Suppressor macrophage treated with lipopolysaccharide for 4 hours (primary cell): Measurements from ENCODE around the gene GCM1.

Source experiments
- DNase-seq: peaks from one replicate; pipeline ENCODE4 v3.0.0-alpha.2; 2020

Gene GCM1

GRCh38 chr6:53144802-53145201 lies 3.8 kb downstream of the GCM1 start:
- no peak for DNase-seq

GRCh38 chr6:53143710-53144109 lies 4.9 kb downstream of the GCM1 start:
- no peak for DNase-seq

- DNase-seq = no peak
These were observed 5.8 kb downstream of the GCM1 start for GRCh38 chr6:53142810-53143209.

DNA sequence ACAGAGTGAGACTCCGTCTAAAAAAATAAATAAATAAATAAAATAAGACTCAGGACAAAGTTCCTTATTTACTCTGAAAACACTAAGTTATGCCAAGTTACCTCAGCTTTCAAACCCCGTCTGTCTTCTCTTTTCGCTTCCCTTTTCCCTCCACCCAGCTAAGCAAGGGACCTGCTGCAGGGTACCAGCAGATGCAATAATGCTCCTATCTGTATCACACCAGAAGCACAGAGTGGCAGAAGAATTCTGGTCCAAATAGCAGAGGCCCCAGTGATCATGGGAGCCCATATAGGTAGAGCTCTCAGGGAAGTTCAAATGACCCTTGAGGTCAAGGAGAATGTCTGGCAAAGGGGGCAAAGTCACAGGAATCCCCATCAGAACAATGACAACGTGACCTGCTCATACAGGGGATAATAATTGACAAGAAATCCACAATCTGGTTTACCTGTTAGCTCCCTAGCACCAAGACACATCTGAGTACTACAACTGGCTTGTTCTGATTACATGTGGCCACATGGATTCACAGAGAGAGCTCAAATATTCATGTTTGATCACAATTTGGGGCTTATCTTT lies 8.7 kb downstream of the GCM1 start:
- no peak for DNase-seq

DNA sequence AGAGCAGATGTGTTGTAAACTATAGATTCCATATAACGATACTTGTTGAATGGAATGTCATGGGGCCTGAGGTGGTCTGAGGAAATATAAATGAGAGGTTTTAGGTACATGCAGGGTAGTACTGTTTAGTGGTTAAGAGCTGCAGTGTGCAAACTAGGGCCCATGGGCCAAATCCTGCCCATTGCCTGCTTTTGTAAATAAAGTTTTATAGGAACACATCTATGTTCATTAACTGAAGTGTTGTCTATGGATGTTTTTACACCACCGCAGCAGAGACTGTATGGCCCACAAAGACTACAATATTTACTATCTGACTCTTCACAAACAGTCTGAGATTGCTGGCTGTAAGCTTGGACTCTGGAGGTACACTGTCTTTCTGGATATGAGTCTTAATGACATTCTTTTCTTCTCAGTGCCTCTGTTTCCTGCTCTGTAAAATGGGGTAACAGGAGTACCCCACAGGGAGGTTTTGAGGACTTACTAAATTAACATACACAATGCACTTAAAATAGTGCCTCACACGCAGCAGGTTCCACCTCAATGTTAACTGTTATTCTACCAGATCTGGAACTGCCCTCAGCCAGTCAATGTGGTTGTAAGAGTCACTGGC lies 12.5 kb downstream of the GCM1 start:
- no peak for DNase-seq

DNA sequence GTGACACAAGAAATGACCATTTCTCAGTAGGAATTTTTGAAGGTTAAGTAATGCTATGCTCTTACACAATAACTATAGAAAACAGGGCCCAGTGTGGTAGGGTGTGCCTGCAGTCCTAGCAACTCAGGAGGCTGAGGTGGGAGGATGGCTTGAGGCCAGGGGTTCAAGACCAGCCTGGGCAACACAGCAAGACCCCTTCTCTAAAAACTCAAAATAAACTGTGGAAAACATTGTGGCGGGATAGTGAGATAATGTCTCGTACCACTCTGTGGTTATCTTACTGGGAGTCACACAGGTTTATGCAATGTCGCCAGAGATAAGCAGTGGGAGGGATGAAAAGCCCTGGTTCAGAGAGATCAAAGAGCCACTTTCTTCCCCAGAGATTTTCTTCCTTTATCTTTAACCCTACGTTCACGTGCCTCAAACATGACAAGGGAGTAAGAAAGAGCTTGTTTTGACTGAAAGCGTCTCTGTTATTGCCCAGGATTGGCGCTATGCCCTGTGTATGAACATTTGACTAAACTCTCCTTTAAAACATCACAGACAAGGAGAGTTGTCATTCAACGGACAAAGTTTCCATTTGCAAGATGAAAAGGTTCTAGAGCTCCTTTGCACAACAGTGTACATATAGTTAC lies 13.9 kb downstream of the GCM1 start:
- DNase-seq = no peak

GRCh38 chr6:53133961-53134360 lies 14.7 kb downstream of the GCM1 start:
- DNase-seq = no peak

GRCh38 chr6:53130569-53131290 lies 17.9 kb downstream of the GCM1 start:
- no peak for DNase-seq

GRCh38 chr6:53128842-53129241 lies 19.8 kb downstream of the GCM1 start:
- no peak for DNase-seq

DNA sequence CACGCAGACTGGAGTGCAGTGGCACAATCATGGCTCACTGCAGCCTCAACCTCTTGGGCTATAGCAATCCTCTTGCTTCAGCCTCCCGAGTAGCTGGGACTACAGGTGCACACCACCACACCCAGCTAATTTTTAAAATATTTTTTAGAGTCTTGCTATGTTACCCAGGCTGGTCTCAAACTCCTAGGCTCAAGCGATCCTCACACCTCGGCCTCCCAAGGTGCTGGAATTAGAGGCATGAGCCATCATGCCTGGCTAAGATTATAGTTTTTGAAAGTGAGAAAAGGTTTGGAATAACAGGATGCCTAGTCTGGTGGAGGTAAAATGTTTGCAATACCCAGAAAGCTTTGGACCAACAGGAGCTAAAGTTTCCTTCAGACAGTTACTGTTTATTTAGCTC lies 23.4 kb downstream of the GCM1 start:
- DNase-seq = no peak

GRCh38 chr6:53124131-53124800 lies 24.4 kb downstream of the GCM1 start:
- DNase-seq = no peak

GRCh38 chr6:53119772-53120409 lies 28.8 kb downstream of the GCM1 start:
- DNase-seq = no peak

DNA sequence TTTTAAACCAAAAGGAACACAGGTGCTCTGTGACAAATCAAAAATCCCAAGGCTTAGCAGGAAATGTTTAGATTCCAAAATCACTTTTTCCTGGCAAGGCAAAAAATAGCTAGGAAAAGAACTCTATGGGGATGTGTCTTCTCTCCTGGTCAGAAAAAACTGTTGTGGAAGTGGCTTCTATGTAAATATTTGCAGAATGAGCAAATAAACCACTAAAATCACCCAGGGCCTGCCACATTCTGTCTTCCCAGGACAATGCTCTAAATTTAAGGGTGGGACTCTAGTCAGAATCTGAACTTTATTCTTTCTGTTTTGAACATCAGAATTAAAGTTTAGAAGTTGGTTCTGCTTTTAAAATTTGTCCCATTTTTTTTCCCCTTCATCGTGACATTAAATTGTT lies 29.3 kb downstream of the GCM1 start:
- DNase-seq = no peak

DNA sequence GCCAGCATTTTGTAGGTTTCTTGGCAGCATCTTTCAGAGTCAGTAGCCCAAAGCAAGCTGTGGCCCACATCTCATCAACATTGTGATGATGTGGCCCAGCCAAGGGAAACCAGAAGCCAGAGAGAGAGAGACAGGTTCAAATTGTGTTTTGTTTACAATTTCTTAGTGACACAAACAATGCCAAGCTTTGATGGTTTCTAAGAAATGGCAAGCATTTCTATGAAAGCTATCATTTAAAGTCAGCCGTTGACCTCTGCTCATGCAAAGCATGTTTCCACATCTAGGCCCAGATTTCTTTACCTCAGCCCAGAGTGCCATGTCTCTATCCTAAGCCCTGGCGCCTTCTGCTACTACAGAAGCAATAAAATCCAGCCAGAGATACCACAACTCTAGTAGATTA lies 32.9 kb downstream of the GCM1 start:
- no peak for DNase-seq

DNA sequence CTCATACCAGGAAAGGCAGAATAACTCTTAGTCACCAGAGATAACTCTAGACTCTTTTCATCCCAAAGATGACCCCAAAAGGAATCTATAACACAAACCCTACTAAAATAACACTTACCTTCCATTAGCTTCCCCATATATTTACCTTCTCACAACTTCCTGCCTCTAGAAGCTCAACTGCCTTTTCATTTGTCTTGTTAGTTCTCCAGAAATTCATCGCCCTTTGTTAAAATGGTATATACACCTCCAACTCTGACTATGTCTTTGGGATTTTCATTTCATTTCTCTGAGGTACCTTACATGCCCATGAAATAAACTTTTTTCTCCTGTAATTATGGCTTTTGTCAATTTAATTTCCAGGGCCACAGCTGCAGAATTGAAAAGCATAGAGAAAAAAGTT lies 33.5 kb downstream of the GCM1 start:
- DNase-seq = no peak

- no peak for DNase-seq
These were observed 34.9 kb downstream of the GCM1 start for GRCh38 chr6:53113742-53114141.

DNA sequence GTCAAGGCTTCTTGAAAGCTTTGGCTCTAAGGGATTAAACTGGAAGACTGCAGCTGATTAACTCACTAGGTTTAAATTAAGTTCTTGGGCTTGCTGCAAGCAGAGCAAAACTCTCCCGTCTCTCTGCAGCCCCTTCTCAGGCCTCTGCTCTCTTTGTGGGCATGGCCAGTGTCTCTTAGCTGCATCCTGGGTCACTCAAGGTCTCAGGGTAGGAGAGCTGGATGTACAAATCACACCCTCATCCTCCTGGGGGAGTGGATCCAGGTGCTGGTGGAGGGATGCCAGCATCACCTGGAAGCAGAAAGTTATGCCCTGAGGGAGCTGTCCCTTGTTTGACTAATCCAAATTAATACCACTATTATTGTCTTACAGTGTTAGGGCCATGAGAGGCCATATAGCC lies 35.8 kb downstream of the GCM1 start:
- DNase-seq = no peak

GRCh38 chr6:53112404-53112803 lies 36.2 kb downstream of the GCM1 start:
- DNase-seq = no peak

DNA sequence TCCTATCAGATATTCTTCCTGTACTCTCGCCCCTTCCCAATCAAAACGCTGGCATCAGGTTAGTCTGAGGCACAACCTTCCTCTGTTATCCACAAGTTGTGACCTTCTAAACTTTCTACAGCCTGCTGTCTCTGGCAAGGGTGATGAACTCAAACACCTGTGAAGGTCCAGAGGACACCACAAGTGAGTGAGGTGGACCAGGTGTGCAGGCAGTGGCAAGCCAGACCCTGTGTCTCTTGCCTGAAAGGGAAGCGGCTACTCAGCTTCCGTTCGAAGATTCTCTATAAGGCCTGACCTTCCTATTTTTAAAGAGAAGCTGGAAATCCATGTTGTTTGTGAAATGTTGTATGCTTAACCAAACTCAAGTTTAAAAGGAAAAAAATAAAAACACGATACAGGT lies 36.8 kb downstream of the GCM1 start:
- no peak for DNase-seq

- no peak for DNase-seq
These were observed 39.0 kb downstream of the GCM1 start for GRCh38 chr6:53109612-53110011.

GRCh38 chr6:53107091-53107490 lies 41.5 kb downstream of the GCM1 start:
- DNase-seq = no peak

- no peak for DNase-seq
These were observed 43.7 kb downstream of the GCM1 start for GRCh38 chr6:53104916-53105315.
